GDM1 (cell line): ENCODE results near the gene TMEM54.

Experiments used
- DNase-seq: peaks from one replicate; lab custom pipeline; 2025; lab: John Stamatoyannopoulos, UW

TMEM54 gene

DNA sequence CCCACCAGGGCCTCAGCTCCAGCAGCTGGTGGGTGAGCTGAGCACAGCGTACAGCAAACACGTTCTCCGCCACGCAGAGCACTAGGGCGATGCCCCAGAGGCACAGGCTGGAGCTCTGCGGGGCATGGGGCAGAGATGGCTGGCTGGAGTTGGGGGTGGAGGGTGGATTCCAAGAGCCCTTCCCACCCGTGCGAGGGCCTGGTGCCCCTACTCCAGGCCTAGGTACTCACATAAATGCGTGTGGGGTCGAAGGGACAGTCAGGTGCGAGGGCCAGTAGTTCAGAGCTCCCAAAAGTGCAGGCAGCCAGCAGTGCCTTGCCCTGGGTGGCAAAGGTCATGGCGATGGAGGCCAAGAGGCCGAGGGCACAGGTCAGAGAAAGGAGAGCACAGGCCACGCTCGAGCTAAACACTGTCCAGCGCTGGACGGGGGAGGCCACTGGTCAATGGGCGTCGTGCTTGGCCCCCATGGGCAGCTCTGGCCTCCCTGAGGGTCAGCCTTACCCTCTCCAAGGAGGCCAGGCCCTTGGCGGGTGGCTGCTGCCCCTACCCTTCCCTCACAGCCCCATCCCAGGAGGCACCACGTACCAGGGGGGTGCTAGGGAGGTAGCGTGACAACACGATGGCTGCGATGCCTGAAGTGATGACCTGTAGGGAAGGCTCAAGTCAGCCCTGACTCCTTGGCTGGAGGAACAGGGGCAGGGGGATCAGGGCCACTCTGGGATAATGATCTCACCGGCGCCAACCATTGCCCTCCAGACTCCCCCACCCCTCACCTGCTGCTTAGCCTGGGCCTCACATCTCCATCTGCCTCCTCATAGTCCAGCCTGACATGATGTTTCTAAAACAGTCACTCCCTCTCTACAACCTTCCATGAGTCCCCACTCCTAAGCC, 5.6 kb downstream of the TMEM54 start:
- no peak for DNase-seq

DNA sequence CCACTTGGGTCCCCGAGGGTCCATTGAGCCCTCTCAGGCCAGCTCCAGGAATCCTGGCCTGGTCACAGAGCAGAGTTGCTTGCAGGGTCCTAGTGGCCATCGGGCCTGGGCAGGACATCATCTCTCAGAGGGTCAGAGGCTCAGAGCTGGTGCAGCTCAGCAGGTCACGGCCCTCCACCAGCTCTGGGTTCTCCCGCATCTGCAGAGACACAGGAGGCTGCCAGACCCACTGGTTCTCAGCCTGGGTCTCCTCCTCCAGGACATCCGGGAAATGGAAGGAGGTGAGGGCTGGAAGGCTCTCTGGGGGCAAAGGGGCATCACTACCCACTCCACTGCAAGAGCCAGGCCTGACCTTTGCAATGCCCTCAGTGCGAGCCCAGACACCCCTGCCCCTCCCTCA, 6.5 kb downstream of the TMEM54 start:
- no peak for DNase-seq

DNA sequence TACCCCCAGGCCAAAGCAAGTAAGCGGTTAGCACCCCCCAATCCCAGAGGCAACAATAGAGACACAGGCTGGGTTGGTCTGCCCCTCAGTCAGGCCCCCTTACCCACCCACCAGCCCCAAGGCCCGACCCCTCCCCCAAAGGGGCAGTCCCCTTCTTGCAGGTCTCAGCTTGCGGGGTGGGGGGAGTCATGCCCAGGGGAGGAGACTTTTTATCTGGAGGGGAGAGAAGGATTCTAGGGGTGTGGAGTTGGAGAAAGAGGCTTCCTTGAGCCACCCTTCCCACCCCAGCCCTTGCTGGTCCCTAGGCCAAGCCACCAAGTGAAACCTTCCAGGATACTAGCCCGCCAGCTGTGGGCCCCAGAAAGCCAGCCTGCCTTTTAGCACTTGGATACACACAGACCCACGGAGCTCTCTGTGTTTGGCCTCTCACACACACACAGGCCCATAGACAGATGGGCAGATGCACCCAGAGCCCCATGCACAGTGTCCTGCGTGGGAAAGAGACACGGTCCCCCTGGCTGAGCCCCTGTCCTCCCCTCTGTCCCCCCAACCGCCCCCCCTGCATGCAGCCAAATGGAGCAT, 7.1 kb downstream of the TMEM54 start:
- no peak for DNase-seq

DNA sequence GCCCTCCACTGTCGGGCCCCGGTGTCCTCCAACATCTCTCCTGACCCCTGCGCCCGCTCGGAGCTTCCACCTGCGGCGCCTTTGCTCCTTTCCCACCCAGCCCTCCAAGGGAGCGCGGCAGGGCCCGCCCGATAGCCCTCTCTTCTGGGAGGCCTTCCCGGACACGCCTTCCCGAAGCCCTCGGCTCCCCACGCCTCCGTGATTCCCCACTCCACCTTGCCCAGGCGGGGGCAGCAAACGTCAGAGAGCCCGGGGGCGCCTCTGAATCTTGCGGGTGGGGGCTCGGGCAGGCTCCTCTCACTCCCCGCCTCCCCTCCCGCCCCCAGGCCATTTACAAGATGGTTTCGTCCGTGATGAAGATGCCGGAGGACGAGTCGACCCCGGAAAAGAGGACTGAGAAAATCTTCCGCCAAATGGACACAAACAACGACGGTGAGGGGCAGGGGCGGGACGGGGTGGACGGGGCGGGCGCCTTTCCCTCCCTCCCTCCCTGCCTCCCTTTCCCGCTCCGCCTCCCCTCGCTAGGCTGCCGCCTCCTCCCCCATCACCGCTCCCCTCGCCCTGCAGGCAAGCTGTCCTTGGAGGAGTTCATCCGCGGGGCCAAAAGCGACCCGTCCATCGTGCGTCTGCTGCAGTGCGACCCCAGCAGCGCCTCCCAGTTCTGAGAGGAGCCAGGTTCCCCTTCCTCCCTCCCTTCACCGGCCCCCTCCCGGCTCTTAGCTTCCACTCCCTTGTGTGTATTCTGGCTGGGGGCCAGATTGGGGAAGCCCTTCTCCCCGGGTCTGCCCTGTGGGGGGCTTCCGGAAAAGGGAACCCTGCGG, 7.8 kb downstream of the TMEM54 start:
- no peak for DNase-seq

GRCh38 chr1:32892368-32893197, 8.6 kb downstream of the TMEM54 start:
- no peak for DNase-seq

- DNase-seq, result no peak
Measured at GRCh38 chr1:32891630-32892029, 9.6 kb downstream of the TMEM54 start.

DNA sequence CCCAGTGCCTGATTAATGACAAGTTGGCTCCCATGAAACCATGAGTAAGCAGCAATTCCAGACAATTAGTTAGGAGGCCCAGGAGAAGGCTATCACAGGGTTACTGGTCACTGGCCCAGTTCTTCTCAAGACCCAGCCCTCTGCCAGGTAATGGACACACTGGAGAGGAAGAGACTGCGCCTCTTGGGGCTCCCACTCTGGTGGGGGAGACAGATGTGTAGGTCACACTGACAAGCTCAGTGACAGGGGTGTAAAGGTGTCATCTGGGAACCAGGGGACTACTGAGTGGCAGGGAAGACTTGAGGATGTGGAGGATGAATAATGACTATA, 10.0 kb downstream of the TMEM54 start:
- no peak for DNase-seq

DNA sequence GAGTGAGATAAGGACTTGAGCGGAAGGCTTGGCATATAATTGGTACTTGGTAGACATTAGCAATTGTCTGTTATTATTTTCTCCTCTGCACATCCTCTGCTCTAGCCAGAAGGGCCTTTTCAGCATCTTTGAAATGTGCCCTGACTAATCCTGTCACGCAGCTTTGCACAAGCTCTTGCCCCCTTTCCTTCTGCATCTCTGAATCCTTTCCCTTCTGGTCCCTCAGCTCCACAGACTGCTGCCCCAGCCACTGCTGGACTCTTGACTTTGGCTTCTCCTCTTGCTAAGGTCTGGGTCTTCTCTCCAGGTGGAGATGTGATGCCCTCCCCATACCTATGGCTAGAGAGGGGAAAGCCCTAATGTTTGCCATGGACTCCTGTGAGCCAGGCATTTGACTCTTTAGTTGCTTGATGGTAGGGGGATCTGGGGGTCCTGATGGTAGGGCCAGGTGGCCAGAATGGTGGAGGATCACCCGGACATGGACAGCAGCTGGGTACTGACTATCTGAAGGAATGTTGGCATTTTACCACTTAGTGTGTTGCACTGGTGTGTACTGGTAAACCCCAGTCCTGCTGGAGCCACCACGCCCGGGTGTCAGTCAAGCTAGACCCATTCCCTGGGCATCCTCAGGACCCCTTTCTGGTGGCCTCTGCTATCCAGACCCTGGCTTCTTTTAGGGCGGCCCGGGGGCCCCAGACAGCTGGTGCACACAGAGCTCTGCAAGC, 10.5 kb downstream of the TMEM54 start:
- DNase-seq, result no peak

DNA sequence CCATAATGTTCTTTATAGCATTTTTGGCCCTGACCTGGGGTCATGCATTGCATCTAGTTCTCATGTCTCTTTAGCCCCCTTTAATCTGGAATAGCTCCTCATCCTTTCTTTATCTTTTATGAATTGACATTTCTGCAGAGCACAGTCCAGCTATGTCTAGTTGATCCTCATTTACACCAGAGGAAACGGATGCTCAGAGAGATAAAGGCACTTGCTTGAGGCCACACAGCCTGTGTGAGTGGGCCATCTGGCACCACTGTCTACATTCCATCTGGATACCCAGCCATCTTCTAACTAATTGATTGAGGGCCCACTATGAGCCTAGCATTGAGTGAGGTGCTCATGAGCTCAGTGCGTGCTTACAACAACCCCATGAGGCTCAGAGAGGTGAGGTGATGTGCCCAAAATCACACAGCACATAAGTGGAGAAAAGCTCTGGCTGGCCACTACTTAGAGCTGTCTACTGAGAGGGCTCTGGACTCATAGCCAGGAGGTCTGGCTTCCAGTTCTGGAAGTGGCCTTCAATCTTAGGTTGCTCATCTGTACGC, 11.4 kb downstream of the TMEM54 start:
- DNase-seq, result no peak

DNA sequence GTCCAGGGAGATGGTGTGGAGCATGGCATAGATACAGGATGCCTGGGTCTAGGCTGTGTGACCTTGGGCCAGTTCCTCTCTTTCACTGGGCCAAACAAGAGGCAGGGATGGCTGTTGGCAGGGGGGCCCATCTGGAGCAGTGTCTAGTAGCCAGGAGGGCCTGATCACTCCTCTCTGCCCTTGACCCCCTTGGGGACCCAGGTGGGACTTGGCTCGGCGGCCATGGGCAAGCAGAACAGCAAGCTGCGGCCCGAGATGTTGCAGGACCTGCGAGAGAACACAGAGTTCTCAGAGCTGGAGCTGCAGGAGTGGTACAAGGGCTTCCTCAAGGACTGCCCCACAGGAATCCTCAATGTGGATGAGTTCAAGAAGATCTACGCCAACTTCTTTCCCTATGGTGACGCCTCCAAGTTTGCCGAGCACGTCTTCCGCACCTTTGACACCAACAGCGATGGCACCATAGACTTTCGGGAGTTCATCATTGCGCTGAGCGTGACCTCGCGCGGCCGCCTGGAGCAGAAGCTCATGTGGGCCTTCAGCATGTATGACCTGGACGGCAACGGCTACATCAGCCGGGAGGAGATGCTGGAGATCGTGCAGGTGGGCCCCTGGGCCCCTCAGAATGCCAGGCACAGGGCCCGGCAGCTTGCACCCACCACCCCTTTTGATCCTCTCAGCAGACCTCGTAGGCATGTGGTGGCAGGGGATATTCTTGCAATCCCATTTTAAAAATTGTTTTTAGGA, 12.3 kb downstream of the TMEM54 start:
- no peak for DNase-seq

- DNase-seq, result no peak
Measured at GRCh38 chr1:32888134-32888533, 13.1 kb downstream of the TMEM54 start.

- no peak for DNase-seq
Measured at GRCh38 chr1:32887623-32888022, 13.6 kb downstream of the TMEM54 start.

GRCh38 chr1:32886828-32887414, 14.3 kb downstream of the TMEM54 start:
- no peak for DNase-seq

GRCh38 chr1:32886004-32886827, 15.0 kb downstream of the TMEM54 start, which contains the start of gene HPCA:
HPCA (plus strand) TSS chr1:32886491; CDS start chr1:32888899, 2,408 bp downstream.
- DNase-seq, result peak; percentile 26

DNA sequence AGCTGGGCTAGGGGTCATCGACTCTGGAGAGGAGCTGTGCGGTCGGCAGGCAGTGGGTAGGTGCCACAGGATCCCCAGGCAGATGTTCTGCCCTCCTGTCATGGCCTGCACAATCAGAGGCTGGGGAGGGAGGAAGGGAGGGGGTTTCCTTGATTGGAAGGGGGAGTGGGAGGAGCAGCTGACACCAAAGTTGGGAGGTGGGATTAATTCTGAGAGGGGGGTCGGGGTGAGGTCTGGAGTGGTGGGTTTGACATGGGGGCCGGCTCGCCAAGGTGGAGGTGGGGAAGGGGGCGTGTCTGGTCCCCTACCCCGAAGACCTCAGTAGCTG, 15.5 kb downstream of the TMEM54 start:
- no peak for DNase-seq

- DNase-seq, result no peak
Measured at GRCh38 chr1:32884726-32885125, 16.5 kb downstream of the TMEM54 start.

DNA sequence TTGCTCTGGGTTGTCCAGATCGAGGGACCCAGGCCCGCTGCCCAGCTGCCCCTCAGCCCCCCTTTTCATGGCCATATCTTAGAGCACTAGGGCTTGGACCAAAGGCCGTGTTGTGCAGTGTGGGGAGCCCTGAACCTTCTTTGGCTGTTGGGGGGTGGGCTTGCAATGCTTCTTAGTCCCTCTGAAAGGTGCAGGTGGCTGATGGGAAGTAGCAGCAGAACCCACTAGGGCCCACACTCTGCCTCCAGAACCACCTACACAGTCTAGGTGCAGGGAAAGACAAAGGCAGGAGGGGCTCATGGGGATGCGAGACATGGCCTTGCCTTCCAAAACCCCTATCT, 17.2 kb downstream of the TMEM54 start:
- DNase-seq, result no peak

DNA sequence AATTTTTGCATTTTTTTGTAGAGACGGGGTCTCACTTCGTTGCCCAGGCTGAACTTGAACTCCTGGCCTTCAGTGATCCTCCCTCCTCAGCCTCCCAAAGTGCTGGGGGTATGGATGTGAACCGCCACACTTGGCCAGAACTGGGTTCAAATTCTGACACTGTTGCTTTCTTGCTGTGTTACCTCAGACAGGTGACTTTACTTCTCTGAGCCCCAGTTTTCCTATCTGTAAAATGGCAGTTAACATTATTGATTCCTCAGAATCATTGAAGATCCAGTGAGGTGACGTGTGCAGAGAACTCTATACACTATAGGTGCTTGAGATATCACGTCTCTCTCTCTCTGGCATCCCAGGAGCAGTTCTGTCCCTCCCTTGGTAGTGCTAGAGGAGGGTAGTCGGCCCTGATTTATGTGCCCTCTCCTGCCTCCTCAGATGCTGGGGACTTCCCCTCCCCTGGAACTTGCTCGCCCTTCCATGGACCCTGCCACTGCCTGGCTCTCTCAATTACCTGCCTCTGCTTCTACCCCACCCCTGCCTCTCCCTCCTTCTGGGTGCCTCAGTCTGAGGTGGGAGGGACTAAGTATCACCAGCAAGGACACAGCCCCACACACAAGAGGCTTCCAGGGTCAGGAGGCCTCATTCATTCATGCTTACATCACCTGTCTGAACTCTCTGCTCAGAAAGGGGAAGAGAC, 17.7 kb downstream of the TMEM54 start:
- DNase-seq, result no peak
